Glomerular visceral epithelial cell (primary cell): ENCODE measurements around the gene CCDC117.

Source experiments
- DNase-seq: peaks from one replicate; pipeline ENCODE4 v3.0.0-alpha.2; 2016; ENCODE audit errors: extremely low spot score

The CCDC117 gene

GRCh38 chr22:28830441-28830840, 57.9 kb downstream of the CCDC117 start:
- DNase-seq = no peak

DNA sequence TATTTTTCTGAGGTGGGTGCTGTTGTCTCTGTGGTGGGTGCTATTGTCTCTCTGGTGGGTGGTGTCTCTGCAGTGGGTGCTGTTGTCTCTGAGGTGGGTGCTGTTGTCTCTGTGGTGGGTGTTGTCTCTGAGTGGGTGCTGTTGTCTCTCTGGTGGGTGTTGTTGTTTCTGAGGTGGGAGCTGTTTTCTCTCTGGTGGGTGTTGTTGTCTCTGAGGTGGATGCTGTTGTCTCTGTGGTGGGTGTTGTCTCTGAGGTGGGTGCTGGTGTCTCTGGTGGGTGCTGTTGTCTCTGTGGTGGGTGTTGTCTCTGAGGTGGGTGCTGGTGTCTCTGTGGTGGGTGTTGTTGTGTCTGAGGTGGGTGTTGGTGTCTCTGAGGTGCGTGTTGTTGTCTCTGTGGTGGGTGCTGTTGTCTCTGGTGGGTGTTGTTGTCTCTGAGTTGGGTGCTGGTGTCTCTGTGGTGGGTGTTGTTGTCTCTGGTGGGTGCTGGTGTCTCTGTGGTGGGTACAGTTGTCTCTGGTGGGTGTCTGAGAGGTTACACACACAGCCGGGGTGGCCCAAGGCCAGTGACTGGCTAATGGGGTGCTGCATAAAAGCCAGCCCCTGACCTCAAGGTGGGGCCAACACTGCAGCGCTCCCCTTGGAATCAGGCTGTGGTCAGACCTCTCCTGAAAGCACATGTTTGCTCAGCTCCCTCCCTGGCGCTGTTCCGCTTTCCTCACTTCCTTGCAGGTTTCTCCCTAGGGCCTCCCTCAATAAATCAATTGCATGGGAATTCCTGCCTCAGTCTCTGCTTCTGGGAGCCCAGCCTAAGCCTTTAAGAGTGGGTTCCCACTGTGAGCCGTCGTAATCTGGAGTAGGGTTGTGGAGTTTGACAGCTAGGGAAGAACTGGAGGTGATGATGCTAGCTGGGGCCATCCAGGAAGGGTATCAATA, 58.9 kb downstream of the CCDC117 start:
- DNase-seq = no peak

- no peak for DNase-seq
Observed at GRCh38 chr22:28832731-28833130, 60.2 kb downstream of the CCDC117 start.

- DNase-seq = no peak
Observed at GRCh38 chr22:28833276-28833923, 60.9 kb downstream of the CCDC117 start.

DNA sequence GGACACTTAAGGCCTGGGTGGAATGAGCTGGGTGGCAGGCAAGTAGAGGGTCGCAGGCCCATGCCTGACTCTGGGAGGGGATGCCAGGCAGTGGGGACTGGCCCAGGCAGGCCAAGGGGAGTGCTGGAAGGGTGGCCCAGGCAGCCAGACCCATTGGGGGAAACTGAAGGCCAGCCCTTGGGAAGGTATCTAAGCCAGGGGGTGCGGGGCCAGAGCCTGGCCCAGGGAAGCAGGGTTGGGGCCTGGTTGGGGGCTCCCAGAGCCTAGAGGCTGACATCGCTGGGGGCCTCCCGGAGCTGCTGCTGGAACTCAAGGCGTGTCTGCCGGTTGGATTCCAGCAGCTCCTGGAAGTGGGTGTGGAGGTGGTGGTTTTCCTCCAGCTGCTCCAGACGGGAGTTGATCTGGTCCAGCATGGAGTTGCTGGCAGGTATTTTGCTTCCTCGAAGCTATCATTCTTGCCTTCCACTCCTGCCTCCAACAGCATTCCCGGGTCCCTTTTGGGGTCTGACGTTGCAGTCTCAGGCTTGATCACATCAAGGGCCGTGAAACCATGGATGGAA, 63.2 kb downstream of the CCDC117 start:
- no peak for DNase-seq

DNA sequence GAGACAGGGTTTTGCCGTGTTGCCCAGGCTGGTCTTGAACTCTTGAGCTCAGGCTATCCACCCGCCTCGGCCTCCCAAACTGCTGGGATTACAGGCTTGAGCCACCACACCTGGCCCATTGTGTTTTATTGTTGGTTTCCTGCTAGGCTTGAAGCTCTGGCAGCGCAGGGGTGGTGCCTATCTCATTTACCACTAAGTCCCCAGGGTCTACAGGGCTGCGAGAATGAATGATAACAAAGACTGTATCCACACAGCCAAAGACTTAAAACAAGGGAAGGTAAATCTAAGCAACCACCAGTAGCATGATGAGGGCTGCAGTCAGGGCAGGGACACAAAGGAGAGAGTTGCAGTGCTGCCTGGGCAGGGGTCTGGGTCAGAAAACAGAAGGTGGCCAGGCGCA, 65.1 kb downstream of the CCDC117 start:
- no peak for DNase-seq
